Mesothelial cell of epicardium (in vitro differentiated cells): ENCODE data around the gene CDK1. TPM values are rescaled to one million over a fixed set of nuclear protein-coding genes. Genes with fewer than 3 reads are reported as not detected.

Experiments
- DNase-seq, 2 experiments: peaks; one replicate each; pipeline ENCODE4 v3.0.0; 2021; ENCODE audit warnings: low spot score in 2 of 2; ENCODE audit not compliant: unreplicated experiment in 2 of 2
- H3K27ac Mint-ChIP-seq: 2 replicates; pipeline ENCODE4 v1.8.0; 2021; ENCODE audit warnings: mixed read lengths
- H3K27me3 Mint-ChIP-seq: 2 replicates; pipeline ENCODE4 v1.8.0; 2021; ENCODE audit warnings: low read depth, mixed read lengths
- H3K36me3 Mint-ChIP-seq: 2 replicates; pipeline ENCODE4 v1.8.0; 2021; ENCODE audit warnings: mixed read lengths
- H3K4me1 Mint-ChIP-seq: 2 replicates; pipeline ENCODE4 v1.8.0; 2021; ENCODE audit warnings: mixed read lengths
- H3K4me3 Mint-ChIP-seq: 2 replicates; pipeline ENCODE4 v1.8.0; 2021; ENCODE audit warnings: mild to moderate bottlenecking, moderate library complexity, mixed read lengths
- H3K9me3 Mint-ChIP-seq: 2 replicates; pipeline ENCODE4 v1.8.0; 2021; ENCODE audit warnings: mixed read lengths
- total RNA-seq: library from RNA; stranded (reverse); gene quantifications from 3 replicates; pipeline ENCODE4 v1.2.1, GENCODE V29; 2021
- TF ChIP-seq, protein P1 (sequence below): fragments of 200-600 bp; sonication (generic); IDR thresholded peaks from one replicate; pipeline ENCODE4 v1.5.0; 2021; ENCODE audit warnings: antibody characterized with exemption; ENCODE audit not compliant: unreplicated experiment

The CDK1 gene
- total RNA-seq, 1 donor from 2014 or later, result 41.9 TPM

DNA sequence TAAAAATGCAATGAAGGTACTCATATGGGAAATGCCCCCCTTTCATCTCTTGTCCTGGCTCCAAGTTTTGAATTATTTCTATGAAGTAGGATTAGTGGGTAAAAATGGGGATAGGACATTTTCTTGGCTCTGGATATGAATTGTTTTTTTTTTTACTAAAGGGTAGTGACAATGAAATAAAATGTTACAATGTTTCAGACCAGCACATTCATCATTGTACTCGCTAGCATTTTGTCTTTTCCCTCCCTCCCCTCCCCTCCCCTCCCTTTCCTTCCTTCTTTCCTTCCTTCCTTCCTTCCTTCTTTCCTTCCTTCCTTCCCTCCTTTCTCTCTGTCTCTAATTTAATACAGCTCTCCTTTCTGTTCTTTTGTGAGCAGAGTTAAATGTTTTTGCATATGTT, 64.4 kb downstream of the CDK1 start:
- no peaks in the 10 kb centered on the region for H3K36me3 Mint-ChIP-seq
- H3K4me3 Mint-ChIP-seq, result no peak overlapping the region
- no peak overlapping the region for H3K27ac Mint-ChIP-seq
- TF ChIP-seq, protein P1, sequence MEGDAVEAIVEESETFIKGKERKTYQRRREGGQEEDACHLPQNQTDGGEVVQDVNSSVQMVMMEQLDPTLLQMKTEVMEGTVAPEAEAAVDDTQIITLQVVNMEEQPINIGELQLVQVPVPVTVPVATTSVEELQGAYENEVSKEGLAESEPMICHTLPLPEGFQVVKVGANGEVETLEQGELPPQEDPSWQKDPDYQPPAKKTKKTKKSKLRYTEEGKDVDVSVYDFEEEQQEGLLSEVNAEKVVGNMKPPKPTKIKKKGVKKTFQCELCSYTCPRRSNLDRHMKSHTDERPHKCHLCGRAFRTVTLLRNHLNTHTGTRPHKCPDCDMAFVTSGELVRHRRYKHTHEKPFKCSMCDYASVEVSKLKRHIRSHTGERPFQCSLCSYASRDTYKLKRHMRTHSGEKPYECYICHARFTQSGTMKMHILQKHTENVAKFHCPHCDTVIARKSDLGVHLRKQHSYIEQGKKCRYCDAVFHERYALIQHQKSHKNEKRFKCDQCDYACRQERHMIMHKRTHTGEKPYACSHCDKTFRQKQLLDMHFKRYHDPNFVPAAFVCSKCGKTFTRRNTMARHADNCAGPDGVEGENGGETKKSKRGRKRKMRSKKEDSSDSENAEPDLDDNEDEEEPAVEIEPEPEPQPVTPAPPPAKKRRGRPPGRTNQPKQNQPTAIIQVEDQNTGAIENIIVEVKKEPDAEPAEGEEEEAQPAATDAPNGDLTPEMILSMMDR, result no peak
- no peaks in the 10 kb centered on the region for H3K27me3 Mint-ChIP-seq
- peaks cover 5% of the 10 kb centered on the region for H3K4me1 Mint-ChIP-seq
- peaks cover 14% of the 10 kb centered on the region for H3K9me3 Mint-ChIP-seq
- DNase-seq, result no peak

Other genes starting within 250 kb of the CDK1 start
- gene RHOBTB1, start 165.7 kb downstream of the CDK1 start, total RNA-seq, result 50.3 to 52.5 TPM (median 51.2 TPM) in 3 replicates